ENCODE data around the gene LARGE1.

- TF ChIP-seq EZH2 (IDR thresholded peaks at IDR 0.05; ENCODE audit: borderline replicate concordance, low read depth, low read length, severe bottlenecking) (no peak), CTCF (IDR thresholded peaks at IDR 0.05; ENCODE audit: borderline replicate concordance, extremely low read depth, low read length, poor library complexity, severe bottlenecking) (no peak)
These were observed 424.2 kb downstream of the LARGE1 start for GRCh38 chr22:33496112-33496511.

Measured in DND-41 (cell line).